NOMO-1 treated with DMSO at 0.1 percent for 48 hours (cell line): ENCODE data around the gene PPP1R3C.

Source experiments
- DNase-seq: peaks from one replicate; lab custom pipeline; 2025; ENCODE audit not compliant: unreplicated experiment; lab: John Stamatoyannopoulos, UW

The PPP1R3C gene

GRCh38 chr10:91601212-91601611 is 31.7 kb downstream of the PPP1R3C start:
- no peak for DNase-seq

GRCh38 chr10:91598211-91598977 is 34.5 kb downstream of the PPP1R3C start:
- no peak for DNase-seq

GRCh38 chr10:91597197-91597881 is 35.5 kb downstream of the PPP1R3C start:
- DNase-seq = no peak

GRCh38 chr10:91596825-91597196 is 36.1 kb downstream of the PPP1R3C start:
- peak; percentile 13 for DNase-seq

- no peak for DNase-seq
Observed at GRCh38 chr10:91593834-91594233, 39.0 kb downstream of the PPP1R3C start.

GRCh38 chr10:91593366-91593765 is 39.5 kb downstream of the PPP1R3C start:
- no peak for DNase-seq

GRCh38 chr10:91592266-91592975 is 40.5 kb downstream of the PPP1R3C start:
- DNase-seq = no peak

- DNase-seq = no peak
Observed at GRCh38 chr10:91591797-91592174, 41.1 kb downstream of the PPP1R3C start.

- no peak for DNase-seq
Observed at GRCh38 chr10:91590904-91591796, 41.7 kb downstream of the PPP1R3C start.

- DNase-seq = no peak
Observed at GRCh38 chr10:91590142-91590903, 42.5 kb downstream of the PPP1R3C start.

- no peak for DNase-seq
Observed at GRCh38 chr10:91589658-91590035, 43.2 kb downstream of the PPP1R3C start.

- DNase-seq = no peak
Observed at GRCh38 chr10:91589015-91589657, 43.7 kb downstream of the PPP1R3C start.

GRCh38 chr10:91587710-91588638 is 44.9 kb downstream of the PPP1R3C start:
- DNase-seq = no peak

GRCh38 chr10:91582153-91582554 is 50.7 kb downstream of the PPP1R3C start:
- no peak for DNase-seq

GRCh38 chr10:91579329-91579985 is 53.4 kb downstream of the PPP1R3C start:
- DNase-seq = no peak
